GM23338 (cell line): ENCODE data around the gene THBS2. TPM values are rescaled to one million over a fixed set of nuclear protein-coding genes. Genes with fewer than 3 reads are reported as not detected.

Experiments
- ATAC-seq: fragments of 200-7000 bp; cut with Tn5 transposase; 3 replicates; pipeline ENCODE4 v1.9.1; 2020
- DNase-seq: peaks from one replicate; pipeline ENCODE4 v3.0.0-alpha.2; 2015; ENCODE audit warnings: low spot score
- H2AFZ ChIP-seq: fragments of 200-600 bp; sonication (generic); 2 replicates; pipeline ENCODE4 v1.8.0; 2016; ENCODE audit warnings: antibody characterized with exemption, mild to moderate bottlenecking, moderate library complexity
- H3F3A ChIP-seq: fragments of 200-600 bp; sonication (generic); replicated peaks from 2 replicates; pipeline ENCODE4 v1.8.0; 2017; ENCODE audit warnings: antibody characterized with exemption, mixed run types, low read depth
- H3K27ac ChIP-seq: fragments of 200-600 bp; sonication (generic); 2 replicates; pipeline ENCODE4 v1.6.1; 2016; ENCODE audit warnings: low read depth
- H3K27me3 ChIP-seq: fragments of 200-600 bp; sonication (generic); 2 replicates; pipeline ENCODE4 v1.8.0; 2016; ENCODE audit warnings: mild to moderate bottlenecking, mixed run types, moderate library complexity; ENCODE audit not compliant: insufficient read depth
- H3K36me3 ChIP-seq: fragments of 200-600 bp; sonication (generic); 2 replicates; pipeline ENCODE4 v1.8.0; 2016; ENCODE audit warnings: mild to moderate bottlenecking; ENCODE audit not compliant: insufficient read depth
- H3K4me1 ChIP-seq: fragments of 200-600 bp; sonication (generic); 2 replicates; pipeline ENCODE4 v1.8.0; 2016; ENCODE audit warnings: mild to moderate bottlenecking, moderate library complexity; ENCODE audit not compliant: insufficient read depth
- H3K4me2 ChIP-seq: fragments of 200-600 bp; sonication (generic); 2 replicates; pipeline ENCODE4 v1.7.1; 2017; ENCODE audit warnings: mixed run types
- H3K4me3 ChIP-seq: fragments of 200-600 bp; sonication (generic); 2 replicates; pipeline ENCODE4 v1.6.1; 2016; ENCODE audit warnings: mixed run types
- H3K79me2 ChIP-seq: fragments of 200-600 bp; sonication (generic); replicated peaks from 2 replicates; pipeline ENCODE4 v1.8.0; 2017; ENCODE audit warnings: mild to moderate bottlenecking; ENCODE audit not compliant: insufficient read depth
- H3K9me2 ChIP-seq: fragments of 200-600 bp; sonication (generic); 2 replicates; pipeline ENCODE4 v1.8.0; 2017; ENCODE audit not compliant: insufficient read depth
- H4K20me1 ChIP-seq: fragments of 200-600 bp; sonication (generic); replicated peaks from 2 replicates; pipeline ENCODE4 v1.8.0; 2017; ENCODE audit warnings: mild to moderate bottlenecking; ENCODE audit not compliant: insufficient read depth
- H3K27ac Mint-ChIP-seq: 2 replicates; pipeline ENCODE4 v1.8.0; 2020; ENCODE audit warnings: inconsistent platforms, mild to moderate bottlenecking, moderate library complexity, mixed read lengths
- H3K27me3 Mint-ChIP-seq: 3 replicates; pipeline ENCODE4 v1.8.0; 2022; ENCODE audit warnings: low read depth, mild to moderate bottlenecking, moderate library complexity, mixed read lengths, inconsistent platforms; ENCODE audit not compliant: insufficient read depth, poor library complexity
- H3K36me3 Mint-ChIP-seq: 3 replicates; pipeline ENCODE4 v1.8.0; 2021; ENCODE audit warnings: low read depth, mild to moderate bottlenecking, inconsistent platforms, moderate library complexity, mixed read lengths
- H3K4me1 Mint-ChIP-seq: 3 replicates; pipeline ENCODE4 v1.8.0; 2020; ENCODE audit warnings: mild to moderate bottlenecking, inconsistent platforms, mixed read lengths
- H3K4me3 Mint-ChIP-seq: 3 replicates; pipeline ENCODE4 v1.8.0; 2021; ENCODE audit warnings: moderate library complexity, mild to moderate bottlenecking, inconsistent platforms, mixed read lengths
- H3K9me3 Mint-ChIP-seq: 3 replicates; pipeline ENCODE4 v1.8.0; 2020; ENCODE audit warnings: moderate library complexity, mild to moderate bottlenecking, inconsistent platforms, mixed read lengths
- CREB1 ChIP-seq: fragments of 250-450 bp; sonication (Bioruptor Pico); IDR thresholded peaks from 2 replicates; pipeline ENCODE4 v1.5.0; 2020; ENCODE audit warnings: low read depth, mild to moderate bottlenecking, moderate library complexity
- ETS1 ChIP-seq: IDR thresholded peaks from 2 replicates; pipeline ENCODE4 v1.6.1; 2016; ENCODE audit warnings: antibody characterized with exemption
- NANOG ChIP-seq: IDR thresholded peaks from 2 replicates; pipeline ENCODE4 v1.6.1; 2016; ENCODE audit warnings: antibody characterized with exemption, borderline replicate concordance
- STAT1 ChIP-seq: IDR thresholded peaks from one replicate; pipeline ENCODE4 v1.6.1; 2016; ENCODE audit warnings: antibody characterized with exemption; ENCODE audit not compliant: unreplicated experiment
- polyA plus RNA-seq: library from polyadenylated mRNA; unstranded; fragments of >200 nt; fragmentation: Nextera tagmentation; extraction: Ambion mirVana; gene quantifications from 2 replicates; pipeline ENCODE4 v1.2.1, GENCODE V29; 2016
- total RNA-seq: library from RNA; depleted of rRNA; stranded (reverse); fragments of >200 nt; shearing (Covaris generic); gene quantifications from 2 replicates; pipeline ENCODE4 v1.2.3, GENCODE V29; 2014
- TF ChIP-seq, protein P1 (sequence below): IDR thresholded peaks from one replicate; pipeline ENCODE4 v1.6.1; 2018; ENCODE audit warnings: antibody characterized with exemption; ENCODE audit not compliant: unreplicated experiment
- TF ChIP-seq, protein P2 (sequence below): fragments of 250-450 bp; sonication (Bioruptor Pico); IDR thresholded peaks from 2 replicates; pipeline ENCODE4 v1.5.0; 2020; ENCODE audit warnings: mild to moderate bottlenecking, moderate library complexity

The THBS2 gene
- total and polyA plus RNA-seq, 2 experiments from 2014 or later, result 7.9 to 44.7 TPM

GRCh38 chr6:169232507-169232931, 21.1 kb downstream of the THBS2 start:
- H3K27me3 ChIP-seq, result no peaks in the 10 kb centered on the region
- H3K4me3 Mint-ChIP-seq, result no peak overlapping the region
- no peak overlapping the region for H3K27ac Mint-ChIP-seq
- no peak overlapping the region for H3K27ac ChIP-seq
- no peak overlapping the region for H2AFZ ChIP-seq
- no peak overlapping the region for H3K4me3 ChIP-seq
- no peak overlapping the region for H3K4me2 ChIP-seq
- TF ChIP-seq, protein P1, sequence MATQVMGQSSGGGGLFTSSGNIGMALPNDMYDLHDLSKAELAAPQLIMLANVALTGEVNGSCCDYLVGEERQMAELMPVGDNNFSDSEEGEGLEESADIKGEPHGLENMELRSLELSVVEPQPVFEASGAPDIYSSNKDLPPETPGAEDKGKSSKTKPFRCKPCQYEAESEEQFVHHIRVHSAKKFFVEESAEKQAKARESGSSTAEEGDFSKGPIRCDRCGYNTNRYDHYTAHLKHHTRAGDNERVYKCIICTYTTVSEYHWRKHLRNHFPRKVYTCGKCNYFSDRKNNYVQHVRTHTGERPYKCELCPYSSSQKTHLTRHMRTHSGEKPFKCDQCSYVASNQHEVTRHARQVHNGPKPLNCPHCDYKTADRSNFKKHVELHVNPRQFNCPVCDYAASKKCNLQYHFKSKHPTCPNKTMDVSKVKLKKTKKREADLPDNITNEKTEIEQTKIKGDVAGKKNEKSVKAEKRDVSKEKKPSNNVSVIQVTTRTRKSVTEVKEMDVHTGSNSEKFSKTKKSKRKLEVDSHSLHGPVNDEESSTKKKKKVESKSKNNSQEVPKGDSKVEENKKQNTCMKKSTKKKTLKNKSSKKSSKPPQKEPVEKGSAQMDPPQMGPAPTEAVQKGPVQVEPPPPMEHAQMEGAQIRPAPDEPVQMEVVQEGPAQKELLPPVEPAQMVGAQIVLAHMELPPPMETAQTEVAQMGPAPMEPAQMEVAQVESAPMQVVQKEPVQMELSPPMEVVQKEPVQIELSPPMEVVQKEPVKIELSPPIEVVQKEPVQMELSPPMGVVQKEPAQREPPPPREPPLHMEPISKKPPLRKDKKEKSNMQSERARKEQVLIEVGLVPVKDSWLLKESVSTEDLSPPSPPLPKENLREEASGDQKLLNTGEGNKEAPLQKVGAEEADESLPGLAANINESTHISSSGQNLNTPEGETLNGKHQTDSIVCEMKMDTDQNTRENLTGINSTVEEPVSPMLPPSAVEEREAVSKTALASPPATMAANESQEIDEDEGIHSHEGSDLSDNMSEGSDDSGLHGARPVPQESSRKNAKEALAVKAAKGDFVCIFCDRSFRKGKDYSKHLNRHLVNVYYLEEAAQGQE, result no peak
- no peak for TF ChIP-seq ETS1
- TF ChIP-seq, protein P2, sequence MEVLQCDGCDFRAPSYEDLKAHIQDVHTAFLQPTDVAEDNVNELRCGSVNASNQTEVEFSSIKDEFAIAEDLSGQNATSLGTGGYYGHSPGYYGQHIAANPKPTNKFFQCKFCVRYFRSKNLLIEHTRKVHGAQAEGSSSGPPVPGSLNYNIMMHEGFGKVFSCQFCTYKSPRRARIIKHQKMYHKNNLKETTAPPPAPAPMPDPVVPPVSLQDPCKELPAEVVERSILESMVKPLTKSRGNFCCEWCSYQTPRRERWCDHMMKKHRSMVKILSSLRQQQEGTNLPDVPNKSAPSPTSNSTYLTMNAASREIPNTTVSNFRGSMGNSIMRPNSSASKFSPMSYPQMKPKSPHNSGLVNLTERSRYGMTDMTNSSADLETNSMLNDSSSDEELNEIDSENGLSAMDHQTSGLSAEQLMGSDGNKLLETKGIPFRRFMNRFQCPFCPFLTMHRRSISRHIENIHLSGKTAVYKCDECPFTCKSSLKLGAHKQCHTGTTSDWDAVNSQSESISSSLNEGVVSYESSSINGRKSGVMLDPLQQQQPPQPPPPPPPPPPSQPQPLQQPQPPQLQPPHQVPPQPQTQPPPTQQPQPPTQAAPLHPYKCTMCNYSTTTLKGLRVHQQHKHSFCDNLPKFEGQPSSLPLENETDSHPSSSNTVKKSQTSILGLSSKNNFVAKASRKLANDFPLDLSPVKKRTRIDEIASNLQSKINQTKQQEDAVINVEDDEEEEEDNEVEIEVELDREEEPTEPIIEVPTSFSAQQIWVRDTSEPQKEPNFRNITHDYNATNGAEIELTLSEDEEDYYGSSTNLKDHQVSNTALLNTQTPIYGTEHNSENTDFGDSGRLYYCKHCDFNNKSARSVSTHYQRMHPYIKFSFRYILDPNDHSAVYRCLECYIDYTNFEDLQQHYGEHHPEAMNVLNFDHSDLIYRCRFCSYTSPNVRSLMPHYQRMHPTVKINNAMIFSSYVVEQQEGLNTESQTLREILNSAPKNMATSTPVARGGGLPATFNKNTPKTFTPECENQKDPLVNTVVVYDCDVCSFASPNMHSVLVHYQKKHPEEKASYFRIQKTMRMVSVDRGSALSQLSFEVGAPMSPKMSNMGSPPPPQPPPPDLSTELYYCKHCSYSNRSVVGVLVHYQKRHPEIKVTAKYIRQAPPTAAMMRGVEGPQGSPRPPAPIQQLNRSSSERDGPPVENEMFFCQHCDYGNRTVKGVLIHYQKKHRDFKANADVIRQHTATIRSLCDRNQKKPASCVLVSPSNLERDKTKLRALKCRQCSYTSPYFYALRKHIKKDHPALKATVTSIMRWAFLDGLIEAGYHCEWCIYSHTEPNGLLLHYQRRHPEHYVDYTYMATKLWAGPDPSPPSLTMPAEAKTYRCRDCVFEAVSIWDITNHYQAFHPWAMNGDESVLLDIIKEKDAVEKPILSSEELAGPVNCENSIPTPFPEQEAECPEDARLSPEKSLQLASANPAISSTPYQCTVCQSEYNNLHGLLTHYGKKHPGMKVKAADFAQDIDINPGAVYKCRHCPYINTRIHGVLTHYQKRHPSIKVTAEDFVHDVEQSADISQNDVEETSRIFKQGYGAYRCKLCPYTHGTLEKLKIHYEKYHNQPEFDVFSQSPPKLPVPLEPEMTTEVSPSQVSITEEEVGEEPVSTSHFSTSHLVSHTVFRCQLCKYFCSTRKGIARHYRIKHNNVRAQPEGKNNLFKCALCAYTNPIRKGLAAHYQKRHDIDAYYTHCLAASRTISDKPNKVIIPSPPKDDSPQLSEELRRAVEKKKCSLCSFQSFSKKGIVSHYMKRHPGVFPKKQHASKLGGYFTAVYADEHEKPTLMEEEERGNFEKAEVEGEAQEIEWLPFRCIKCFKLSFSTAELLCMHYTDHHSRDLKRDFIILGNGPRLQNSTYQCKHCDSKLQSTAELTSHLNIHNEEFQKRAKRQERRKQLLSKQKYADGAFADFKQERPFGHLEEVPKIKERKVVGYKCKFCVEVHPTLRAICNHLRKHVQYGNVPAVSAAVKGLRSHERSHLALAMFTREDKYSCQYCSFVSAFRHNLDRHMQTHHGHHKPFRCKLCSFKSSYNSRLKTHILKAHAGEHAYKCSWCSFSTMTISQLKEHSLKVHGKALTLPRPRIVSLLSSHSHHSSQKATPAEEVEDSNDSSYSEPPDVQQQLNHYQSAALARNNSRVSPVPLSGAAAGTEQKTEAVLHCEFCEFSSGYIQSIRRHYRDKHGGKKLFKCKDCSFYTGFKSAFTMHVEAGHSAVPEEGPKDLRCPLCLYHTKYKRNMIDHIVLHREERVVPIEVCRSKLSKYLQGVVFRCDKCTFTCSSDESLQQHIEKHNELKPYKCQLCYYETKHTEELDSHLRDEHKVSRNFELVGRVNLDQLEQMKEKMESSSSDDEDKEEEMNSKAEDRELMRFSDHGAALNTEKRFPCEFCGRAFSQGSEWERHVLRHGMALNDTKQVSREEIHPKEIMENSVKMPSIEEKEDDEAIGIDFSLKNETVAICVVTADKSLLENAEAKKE (CRISPR knock-in tag), result no peak
- no peak for TF ChIP-seq STAT1
- TF ChIP-seq CREB1 (CRISPR knock-in tag), result no peak
- TF ChIP-seq NANOG, result no peak
- peaks cover 11% of the 10 kb centered on the region for H3K9me3 Mint-ChIP-seq
- ATAC-seq, result no peak; the same call in 2 of the 3 replicates
- DNase-seq, result no peak
- no peaks in the 10 kb centered on the region; the same call in 2 of the 3 replicates for H3K4me1 Mint-ChIP-seq
- peaks cover 55% of the 10 kb centered on the region for H3K36me3 Mint-ChIP-seq
- H4K20me1 ChIP-seq, result no peaks in the 10 kb centered on the region
- no peaks in the 10 kb centered on the region for H3F3A ChIP-seq
- H3K79me2 ChIP-seq, result no peaks in the 10 kb centered on the region
- no peaks in the 10 kb centered on the region for H3K9me2 ChIP-seq
- H3K36me3 ChIP-seq, result no peaks in the 10 kb centered on the region
- no peaks in the 10 kb centered on the region for H3K4me1 ChIP-seq
- peaks cover 14% of the 10 kb centered on the region for H3K27me3 Mint-ChIP-seq
